Measurements from ENCODE around the gene FGF14.

DNA sequence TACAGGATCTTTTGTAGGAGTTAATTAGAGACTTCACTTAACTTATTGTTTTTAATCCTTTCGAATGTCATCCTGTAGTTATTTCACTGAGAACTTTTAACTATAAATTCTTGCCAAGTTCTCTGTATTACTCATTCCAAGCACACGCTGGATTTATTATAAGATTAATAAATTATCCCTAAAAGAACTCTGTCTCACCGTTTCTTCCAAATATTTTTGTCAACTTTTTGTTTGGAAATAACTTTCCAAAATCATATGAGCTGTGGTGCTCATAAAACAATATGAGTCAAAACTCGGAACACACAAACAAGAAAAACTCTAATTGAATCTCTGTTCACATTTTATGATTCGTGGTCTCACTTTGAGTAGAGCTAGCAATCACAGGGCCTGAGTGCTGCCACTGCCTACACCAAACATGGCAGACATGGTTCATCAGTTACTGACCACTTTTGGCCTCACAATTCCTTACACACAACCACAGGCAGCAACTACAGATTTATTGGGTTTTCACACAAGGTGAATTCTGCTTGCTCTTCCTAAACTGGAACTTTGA is 412.0 kb downstream of the FGF14 start:
- TF ChIP-seq TAF1 (IDR thresholded peaks at IDR 0.05; ENCODE audit: borderline replicate concordance, low read depth, low read length) (no peak), POLR2AphosphoS5 (IDR thresholded peaks at IDR 0.05; ENCODE audit: low read depth, low read length) (no peak), POLR2A (IDR thresholded peaks at IDR 0.05; ENCODE audit: low read depth, low read length) (no peak)
